Adrenal gland (tissue), 5 donors: ENCODE data around the gene IFNGR2.

Source experiments
- POLR2A ChIP-seq, 2 donors: fragments of 450-650 bp; IDR thresholded peaks; one replicate each; pipeline ENCODE4 v1.6.1; 2017; ENCODE audit warnings: antibody characterized with exemption in 2 of 2, mild to moderate bottlenecking in 2 of 2, moderate library complexity in 1 of 2
- TF ChIP-seq, protein P1 (sequence below), 6 experiments: fragments of 450-650 bp in 4 of 6; fragments of 200-600 bp in 2 of 6; sonication (generic) in 1 of 6; IDR thresholded peaks; 1 replicate in 5 of 6; 2 replicates in 1 of 6; pipeline versions ENCODE4 v1.5.1 to v1.8.0; 2016 to 2021; ENCODE audit warnings: antibody characterized with exemption in 6 of 6, mild to moderate bottlenecking in 2 of 6, moderate library complexity in 1 of 6
- donor health status: DM: no; HTN: no; CAD: no.

DNA sequence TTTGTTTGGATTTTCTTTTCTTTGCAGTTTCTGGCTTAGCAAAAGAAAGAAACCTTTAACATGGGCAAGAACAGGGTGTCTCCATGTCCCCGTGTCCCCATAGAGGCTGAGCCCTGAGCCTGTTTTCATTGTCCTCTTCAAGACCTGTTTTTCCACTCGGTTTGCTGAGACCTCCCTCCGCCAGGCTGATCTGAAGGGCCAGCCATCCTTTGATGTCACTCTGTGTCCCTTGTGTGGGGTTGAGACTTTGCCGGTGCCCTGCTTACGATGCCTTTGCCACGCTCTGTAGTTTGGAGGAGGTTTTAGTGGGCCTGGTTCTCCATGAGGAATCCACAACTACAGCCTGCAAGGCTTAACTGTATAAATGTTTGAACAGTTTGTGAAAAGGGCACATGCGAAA lies 23.8 kb downstream of the IFNGR2 start:
- TF ChIP-seq, protein P1, sequence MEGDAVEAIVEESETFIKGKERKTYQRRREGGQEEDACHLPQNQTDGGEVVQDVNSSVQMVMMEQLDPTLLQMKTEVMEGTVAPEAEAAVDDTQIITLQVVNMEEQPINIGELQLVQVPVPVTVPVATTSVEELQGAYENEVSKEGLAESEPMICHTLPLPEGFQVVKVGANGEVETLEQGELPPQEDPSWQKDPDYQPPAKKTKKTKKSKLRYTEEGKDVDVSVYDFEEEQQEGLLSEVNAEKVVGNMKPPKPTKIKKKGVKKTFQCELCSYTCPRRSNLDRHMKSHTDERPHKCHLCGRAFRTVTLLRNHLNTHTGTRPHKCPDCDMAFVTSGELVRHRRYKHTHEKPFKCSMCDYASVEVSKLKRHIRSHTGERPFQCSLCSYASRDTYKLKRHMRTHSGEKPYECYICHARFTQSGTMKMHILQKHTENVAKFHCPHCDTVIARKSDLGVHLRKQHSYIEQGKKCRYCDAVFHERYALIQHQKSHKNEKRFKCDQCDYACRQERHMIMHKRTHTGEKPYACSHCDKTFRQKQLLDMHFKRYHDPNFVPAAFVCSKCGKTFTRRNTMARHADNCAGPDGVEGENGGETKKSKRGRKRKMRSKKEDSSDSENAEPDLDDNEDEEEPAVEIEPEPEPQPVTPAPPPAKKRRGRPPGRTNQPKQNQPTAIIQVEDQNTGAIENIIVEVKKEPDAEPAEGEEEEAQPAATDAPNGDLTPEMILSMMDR (IDR thresholded peaks at IDR 0.05) = no peak
- TF ChIP-seq POLR2A (IDR thresholded peaks at IDR 0.05) = no peak
